GM19324 (cell line): ENCODE results near the gene INIP.
"Not testable (repeated sequence)": the region's sequence is repeated elsewhere in the genome, so short reads cannot be mapped to it uniquely, and the experiment has no call there.

Experiments
- ATAC-seq: cut with Tn5 transposase; IDR thresholded peaks from one replicate; pipeline ENCODE4 v1.9.1; 2021; ENCODE audit warnings: mild to moderate bottlenecking, moderate library complexity; ENCODE audit not compliant: unreplicated experiment, low FRiP score

The INIP gene

DNA sequence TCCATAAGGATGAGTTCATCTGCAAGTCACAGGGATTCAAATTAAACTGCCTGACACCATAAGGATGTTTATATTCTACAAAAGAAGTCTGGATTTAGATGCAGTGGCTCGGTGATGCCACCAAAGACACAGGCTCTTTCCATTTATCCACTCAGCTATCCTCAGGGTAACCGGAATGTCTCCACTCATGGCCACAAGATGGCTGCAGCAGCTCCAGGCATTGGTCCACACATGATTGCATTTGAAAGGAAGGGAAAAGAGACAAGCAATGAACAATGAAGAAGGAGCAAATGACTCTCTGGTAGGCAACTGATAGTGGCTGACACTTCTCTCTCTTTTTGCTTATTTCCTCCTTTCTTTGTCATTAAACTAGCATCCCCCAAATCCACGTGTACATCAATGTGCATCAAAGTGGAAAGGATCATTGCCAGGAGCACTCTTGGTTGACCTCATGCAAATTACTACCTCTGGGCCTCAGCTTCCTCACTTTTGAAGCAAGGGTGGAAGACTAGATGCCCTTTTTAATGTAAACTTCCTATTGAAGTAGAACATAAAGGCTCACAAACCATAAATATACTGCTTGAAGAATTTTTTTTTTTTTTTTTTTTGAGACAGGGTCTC, 25.4 kb upstream of the INIP start:
- ATAC-seq, result no peak

DNA sequence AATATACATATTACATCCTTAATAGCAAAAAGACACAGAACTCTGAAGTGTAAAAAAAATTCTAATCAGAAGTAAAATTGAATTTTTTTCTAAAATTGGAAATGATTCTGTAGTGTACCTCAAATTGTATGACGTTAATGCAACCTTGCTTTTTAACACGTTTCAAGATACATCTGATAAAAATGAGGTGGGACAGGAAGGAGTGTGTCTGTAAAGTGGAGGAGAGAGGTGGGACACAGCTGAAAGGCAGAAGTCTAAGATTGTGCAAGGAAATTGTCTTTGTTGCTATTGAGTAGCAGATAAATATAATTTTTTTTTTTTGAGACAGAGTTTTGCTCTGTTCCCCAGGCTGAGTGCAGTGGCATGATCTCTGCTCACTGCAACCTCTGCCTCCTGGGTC, 17.0 kb upstream of the INIP start:
- ATAC-seq, result no peak

DNA sequence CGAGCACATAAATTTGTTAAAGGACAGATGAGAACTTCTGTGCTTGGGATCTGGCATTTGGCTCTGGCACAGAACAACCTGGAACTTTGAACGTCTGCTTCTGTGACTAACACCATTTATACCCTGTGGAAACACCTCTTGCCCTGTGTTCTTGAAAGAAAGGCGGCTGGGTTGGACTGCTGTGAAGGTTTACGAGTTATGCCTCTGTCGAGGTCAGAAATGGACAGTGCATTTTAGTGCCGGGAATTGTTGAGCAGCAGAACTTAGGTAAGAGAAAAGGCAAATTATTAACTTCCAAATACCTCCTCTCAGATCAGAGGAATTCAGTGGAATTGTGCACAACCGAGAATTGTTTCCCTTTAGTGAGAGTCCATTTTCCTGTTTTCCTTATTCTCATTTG, 14.1 kb upstream of the INIP start:
- no peak for ATAC-seq

DNA sequence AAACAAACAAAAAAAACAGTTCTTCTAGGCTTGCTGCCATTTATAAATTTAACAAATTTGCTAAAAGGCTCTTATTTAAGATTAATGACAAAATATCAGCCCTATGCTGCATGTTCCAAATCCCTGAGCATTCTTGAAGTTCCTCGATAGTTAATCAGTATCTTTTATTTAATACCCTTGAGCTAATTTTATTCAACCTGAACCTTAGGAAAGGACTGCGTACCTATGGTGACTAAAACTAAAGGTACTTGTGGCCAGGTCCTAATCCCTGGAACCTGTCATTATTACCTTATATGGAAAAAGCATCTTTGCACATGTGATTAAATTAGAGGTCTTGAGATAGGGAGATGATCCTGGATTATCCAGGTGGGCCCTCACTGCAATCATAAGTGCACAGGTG, 10.5 kb upstream of the INIP start:
- ATAC-seq, result no peak

DNA sequence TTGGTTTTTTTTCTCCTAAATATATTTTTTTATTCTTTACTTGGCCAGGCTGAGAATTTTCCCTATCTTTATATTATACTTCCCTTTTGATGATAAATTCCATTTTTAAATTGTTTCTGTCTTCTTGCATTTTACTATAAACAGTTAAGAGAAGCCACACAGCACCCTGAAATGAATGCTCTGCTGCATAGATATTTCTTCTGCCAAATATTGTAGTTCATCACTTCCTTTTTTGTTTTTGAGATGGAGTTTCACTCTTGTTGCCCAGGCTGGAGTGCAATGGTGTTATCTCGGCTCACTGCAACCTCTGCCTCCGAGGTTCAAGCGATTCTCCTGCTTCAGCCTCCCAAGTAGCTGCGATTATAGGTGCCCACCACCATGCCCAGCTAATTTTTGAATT, 8.5 kb upstream of the INIP start:
- no peak for ATAC-seq

DNA sequence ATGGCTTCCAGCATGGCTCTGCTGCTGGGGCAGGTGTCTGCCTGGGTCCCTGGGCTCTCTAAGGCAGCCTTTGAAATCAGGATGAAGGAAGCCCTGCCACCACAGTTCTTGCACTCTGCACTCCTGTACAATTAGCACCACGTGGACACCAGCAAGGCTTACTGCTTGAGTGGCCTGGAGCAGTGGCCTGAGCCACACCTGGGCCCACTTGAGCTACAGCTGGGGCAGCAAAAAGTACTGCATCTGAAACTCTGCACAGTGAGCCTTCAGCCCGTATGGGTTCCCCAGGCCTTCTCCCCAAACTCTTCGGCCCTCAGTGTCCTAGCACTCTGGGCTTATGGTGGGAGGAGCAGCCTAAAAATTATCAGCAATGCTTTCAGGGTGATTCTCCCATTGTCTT, 8.0 kb upstream of the INIP start:
- ATAC-seq, result no peak

DNA sequence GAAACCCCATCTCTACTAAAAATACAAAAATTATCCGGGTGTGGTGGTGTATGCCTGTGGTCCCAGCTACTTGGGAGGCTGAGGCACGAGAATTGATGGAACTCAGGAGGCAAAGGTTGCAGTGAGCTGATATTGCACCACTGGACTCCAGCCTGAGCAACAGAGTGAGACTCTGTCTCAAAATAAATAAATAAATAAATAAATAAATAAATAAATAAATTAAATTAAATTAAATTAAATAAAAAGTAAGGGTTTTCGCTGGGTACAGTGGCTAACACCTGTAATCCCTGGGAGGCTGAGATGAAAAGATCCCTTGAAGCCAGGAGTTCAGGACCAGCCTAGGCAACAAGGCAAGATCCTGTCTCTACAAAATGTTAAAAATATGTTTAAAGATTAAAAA, 4.8 kb upstream of the INIP start:
- not testable (repeated sequence) for ATAC-seq

DNA sequence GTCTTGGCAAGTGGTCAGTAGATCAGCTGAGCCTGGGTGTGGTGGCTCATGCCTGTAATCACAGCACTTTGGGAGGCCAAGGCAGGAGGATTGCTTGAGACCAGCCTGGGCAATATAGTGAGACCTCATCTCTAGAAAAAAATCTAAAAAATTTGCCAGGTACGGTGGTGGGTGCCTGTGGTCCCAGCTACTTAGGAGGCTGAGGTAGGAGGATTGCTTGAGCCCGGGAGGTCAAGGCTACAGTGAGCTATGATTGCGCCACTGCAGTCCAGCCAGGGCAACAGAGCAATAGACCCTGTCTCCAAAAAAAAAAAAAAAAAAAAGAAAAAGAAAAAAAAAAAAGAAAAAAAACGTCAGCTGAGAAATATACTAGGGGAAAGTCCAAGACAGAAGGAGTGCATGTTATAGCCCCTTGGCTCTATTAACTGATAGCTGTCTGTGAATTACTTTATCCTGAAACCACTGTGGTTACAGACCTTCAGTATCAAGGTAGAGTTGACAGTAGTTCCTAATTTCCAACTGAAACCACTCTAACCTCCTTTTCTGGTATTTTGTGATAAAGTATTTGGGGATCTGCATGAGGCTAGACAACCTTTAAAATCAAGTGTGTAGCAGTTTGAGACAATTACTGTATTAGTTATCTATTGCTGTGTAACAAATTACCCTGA, 2.3 kb upstream of the INIP start:
- no peak for ATAC-seq

DNA sequence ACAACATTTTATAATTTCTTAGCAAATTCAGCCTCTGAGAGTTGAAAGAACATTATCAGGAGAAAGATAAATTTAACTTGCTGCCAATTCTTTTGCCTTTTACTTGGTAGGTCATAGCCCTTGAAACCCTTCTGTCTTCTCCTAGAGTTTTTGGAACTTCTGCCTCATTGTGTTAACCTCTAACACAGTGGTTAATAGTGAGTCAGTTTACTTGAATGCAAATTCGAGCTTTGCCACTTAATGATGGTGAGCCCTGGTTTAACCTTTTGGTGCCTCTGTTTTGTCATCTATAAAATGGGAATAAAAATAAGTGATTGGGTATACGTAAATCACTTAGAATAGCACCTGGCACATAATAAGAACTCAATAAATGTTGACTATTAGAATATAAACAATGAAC, 1.8 kb upstream of the INIP start:
- no peak for ATAC-seq

DNA sequence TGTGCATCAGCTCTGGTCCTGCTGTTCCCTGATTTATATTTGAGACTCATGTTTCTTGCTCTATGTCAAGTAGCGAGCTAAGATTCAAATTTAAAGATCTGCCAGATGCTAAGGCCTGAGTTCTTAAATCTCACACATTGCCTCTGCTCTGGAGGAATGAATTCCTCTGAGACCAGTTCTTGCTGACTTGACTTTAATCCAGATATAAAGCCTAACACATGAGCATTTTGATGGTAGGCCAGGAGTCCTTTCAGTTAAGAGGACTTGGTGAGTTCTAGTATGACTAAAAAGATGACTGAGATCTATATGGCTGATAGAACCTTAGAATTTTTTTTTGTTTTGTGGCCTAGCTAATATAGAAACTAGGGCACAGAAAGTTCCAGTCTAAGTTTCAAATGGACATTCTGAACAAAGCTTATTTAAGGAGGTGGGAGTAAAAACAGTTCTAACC, 1.3 kb upstream of the INIP start:
- no peak for ATAC-seq

DNA sequence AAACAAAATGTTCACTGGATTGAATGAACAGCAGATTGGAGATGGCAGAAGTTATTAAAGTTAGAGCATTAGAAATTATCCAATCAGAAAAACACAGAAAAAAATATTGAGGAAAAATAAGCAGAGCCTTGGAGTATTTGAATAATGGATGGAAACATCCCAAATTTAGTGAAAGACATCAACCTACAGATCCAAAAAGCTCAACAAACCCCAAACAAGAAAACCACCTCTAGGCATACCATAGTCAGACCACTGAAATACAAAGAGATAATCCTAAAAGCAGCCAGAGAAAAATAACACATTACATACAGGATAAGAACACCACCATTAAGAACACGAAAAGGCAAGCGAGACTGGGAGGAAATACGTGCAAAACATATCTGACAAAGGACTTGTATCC, 5.2 kb downstream of the INIP start:
- no peak for ATAC-seq

DNA sequence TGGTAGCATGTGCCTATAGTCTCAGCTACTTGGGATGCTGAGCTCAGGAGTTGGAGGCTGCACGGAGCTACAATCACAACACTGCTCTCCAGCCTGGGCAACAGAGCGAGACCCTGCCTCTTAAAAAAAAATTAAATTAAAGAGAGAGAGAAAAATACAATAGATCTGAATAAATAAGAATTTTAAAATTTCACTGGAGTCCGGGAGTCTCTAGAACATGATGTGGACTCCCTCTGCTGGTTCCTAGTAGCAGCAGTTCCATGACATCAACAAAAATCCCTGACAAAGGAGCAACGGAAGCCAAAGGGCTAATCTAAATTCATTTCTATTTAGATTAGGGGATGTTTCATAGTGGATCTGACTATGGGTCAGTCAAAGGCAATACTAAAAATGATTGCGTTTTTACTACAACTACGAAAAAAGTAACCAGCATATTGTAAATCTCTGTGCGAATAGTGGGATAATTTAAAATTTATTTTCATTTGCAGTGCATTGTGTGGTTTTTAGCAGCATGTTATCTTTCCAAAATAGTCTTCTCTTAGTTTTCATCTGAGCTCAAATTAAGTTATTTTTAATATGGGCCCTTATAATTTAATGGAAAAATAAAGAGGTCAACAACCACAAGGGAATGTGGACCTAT, 6.7 kb downstream of the INIP start:
- ATAC-seq, result no peak

DNA sequence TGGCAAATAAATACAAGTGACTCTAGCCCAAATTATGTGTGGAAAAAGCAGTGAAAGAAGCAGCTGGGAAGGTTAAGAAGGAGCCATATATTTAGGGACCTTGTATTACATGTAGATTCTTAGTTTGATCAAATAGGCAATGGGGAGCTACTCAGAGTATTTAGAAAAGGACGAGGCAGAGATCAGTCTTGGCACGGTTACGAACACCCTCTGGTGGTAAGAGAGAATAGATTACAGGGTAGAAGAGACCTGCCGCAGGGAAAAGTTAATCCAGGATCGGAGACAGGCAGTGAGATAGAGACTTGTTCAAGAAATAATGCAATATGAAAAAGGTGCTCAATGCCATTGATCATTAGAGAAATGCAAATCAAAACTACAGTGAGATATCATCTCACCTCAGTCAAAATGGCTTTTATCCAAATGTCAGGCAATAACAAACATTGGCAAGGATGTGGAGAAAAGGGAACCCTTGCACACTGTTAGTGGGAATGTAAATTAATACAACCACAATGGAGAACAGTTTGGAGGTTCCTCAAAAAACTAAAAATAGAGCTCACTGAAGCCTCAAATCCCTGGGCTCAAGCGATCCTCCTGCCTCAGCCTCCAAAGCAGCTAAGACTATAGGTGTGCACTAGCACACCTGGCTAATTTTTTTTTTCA, 12.0 kb downstream of the INIP start:
- no peak for ATAC-seq

DNA sequence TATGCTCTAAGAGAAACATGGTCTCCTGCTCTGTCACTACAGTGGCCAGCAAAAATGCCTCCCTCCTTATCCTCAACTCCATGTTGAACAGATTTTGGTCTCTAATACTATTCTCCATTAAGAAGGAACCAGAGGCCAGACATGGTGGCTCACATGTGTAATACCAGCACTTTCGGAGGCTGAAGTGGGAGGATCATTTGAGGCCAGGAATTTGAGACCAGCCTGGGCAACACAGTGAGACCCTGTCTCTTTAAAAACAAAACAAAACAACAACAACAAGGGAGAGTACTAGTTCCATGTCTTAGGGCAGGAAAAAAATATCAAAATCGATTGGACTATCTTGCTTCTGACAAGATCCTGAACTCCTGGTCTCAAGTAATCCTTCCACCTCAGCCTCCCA, 14.6 kb downstream of the INIP start:
- no peak for ATAC-seq

DNA sequence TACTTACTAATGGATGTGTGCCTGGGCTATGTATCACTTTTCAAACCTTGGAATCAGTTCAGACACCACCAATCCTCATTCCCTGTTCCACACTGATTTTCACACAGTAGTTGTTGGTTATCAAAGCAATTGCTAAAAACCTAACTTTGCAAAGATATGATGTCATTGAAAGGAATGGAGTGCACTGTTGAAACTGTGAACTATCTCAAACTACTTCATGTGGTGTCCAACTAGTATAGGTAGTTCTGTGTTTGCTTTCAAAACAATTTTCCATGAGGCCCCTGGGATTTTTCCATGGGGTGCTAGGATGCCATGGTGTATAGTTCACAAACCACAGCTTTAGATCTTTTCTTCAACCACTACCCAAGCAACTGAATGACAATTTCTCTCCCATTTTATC, 17.8 kb downstream of the INIP start:
- ATAC-seq, result no peak

DNA sequence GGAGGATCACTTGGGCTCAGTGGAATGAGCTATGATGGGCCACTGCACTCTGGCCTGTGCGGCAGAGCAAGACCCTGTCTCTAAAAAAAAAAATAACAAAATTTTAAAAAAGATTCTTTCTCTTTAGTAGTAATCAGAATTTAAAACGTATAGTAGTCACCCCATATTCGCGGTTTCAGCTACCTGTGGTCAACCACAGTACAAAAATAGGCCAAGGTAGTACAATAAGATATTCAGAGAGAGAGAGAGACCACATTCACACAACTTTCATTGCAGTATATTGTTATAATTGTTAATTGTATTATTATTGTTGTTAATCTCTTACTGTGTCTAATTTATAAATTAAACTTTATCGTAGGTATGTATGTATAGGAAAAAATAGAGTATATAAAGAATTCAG, 18.7 kb downstream of the INIP start:
- no peak for ATAC-seq

DNA sequence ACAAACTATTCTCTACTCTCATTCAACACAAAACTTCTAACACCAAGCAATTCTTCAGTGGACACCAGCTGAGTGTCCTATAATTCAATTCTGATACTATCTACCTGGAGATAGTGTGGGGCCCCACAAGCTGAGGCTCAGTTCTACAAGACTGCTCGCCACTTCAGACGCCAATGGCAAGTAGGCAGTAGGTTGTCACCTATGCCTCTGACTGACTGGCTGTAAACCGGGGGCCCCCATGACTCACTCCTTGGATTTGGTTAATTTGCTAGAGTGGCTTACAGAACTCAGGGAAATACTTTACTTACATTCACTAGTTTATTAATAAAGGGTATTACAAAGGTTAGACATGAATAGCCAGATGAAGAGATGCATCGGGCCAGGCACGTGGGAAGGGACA, 21.5 kb downstream of the INIP start:
- ATAC-seq, result no peak

DNA sequence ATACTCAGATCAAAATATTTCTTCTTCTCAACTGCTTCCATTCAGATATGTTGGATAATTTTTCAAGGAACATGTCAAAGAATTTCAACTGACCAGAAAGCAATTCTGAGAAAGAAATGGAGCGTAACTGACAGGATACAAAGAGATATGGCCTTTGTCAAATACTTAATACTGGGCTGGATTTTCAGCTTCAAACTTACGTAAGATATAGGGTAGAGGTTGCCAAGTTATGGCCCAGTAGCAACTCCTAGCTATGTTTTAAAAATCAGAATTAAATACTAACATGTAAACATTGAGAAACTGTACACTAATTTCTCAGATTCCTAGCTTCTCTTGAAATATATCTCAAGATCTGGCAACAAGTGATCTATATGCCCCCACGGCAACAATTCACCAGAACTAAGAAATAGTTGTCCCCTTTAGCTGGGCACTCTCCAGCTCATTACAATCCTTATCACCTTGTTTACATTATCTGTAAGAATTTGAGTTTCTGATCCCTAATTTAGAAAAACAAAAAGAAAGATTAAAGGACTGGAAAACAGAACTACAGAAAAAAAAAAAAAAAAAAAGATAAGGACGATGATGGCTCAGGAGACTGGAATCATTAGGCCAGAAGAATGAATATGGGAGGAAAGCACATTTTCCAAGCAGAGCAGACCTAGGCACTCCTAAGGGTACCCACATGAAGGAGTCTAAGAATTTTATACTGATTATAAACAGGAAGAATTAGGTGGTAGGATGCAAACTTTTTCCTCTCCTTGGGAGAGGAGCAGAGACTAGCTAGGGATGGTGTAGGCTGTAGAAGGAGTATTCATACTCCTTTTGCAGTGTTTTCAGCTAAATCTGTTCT, 23.0 kb downstream of the INIP start:
- no peak for ATAC-seq

DNA sequence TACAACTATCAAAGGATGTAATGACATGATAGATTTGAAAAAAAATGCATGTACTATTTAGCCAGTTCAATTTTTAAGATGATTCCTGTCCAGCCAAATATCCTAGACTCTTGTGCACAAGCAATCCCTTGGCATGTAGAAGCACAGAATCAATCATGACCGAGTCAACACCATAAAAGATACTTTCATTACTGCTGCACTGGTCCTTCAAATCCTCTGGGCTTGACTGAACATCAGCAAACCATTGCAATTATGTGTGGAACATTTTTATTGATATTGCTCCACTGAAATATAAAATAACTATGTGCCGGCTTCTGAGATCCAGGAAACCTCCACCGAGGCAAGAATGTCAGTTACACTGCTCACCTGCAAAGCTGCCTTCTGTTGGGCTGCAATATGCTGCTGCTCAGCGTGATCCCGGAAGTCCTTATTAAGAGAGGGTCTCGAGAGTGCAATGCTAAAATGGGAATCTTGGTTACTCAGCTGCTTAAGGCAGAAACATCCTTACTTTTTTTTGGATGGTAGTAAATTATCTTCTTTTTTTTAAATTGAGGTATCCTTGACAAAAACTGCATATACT, 28.7 kb downstream of the INIP start:
- ATAC-seq, result no peak

DNA sequence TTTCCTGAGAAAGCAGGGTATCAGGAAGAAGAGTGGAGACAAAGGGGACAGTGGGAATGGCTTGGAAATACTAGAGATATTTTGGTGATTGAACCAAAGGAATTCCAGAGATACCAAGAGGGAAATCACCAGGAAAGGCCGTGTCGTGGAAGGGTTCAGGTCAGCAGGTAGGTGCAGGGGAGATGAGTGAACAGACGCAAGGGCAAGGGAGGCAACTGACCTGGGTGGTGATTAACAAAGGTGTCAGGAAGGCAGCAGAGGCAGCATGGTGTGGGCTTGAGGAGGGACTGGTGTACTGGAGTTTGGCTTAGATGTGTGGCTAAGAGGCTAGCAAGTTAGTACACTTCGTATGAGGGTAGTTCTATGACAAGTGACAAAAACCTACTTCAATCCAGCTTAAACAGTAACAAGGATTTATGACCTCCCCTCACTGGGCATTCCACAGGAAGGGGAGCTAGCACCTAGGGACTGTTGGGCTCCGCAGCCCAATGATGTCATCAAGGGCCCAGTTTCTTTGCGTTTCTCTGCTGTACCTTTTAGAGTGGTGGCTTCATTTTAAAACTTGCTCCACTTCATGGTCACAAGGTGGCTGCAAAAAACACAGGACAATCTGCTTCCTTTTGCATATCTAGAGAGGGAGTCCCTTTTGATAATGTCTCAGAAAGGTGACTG, 37.0 kb downstream of the INIP start:
- no peak for ATAC-seq
